Right kidney (tissue), 1 donor: ENCODE data around the gene EFNA3.
A peak's percentile ranks its signal among the peaks of the same experiment; 100 is the strongest.

Source experiments
- DNase-seq: peaks from one replicate; pipeline ENCODE4 v3.0.0-alpha.2; 2016

The EFNA3 gene

DNA sequence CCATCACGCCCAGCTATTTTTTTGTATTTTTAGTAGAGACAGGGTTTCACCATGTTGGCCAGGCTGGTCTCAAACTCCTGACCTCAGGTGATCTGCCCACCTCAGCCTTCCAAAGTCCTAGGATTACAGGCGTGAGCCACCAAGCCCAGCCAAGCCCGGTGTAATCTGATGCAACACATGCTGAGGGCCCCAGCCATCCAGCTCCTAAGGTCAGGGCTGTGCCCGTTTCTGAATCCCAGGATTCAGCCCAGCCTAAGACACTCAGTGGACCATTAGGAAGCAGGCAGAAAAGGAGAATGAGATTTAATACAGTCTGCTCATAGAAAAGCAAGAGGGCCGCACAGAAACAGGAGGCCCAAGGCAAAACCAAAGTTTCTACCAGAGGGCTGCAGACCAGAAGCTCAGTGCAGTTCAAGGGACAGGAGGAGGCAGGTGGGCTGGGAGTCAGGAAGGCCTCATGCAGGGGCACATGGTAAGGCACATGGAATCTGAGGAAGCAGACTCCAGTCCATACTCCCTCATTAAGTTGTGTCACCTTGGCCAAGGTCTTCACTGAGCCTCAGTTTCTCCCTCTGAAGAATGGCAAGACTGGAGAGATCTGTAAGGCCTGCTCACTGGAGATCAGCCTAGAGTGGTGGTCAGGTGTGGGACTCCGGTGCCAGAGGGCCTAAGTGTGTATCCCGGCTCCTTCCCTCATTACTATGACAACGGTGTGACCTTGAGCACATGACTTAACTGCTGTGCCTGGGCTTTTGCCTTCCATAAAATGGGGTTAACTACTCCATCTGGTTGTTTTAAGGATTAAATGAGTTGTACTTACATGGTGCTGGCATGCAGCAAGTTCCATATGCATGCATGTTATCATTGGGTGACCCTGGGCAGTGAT lies 29.9 kb upstream of the EFNA3 start:
- no peak for DNase-seq

DNA sequence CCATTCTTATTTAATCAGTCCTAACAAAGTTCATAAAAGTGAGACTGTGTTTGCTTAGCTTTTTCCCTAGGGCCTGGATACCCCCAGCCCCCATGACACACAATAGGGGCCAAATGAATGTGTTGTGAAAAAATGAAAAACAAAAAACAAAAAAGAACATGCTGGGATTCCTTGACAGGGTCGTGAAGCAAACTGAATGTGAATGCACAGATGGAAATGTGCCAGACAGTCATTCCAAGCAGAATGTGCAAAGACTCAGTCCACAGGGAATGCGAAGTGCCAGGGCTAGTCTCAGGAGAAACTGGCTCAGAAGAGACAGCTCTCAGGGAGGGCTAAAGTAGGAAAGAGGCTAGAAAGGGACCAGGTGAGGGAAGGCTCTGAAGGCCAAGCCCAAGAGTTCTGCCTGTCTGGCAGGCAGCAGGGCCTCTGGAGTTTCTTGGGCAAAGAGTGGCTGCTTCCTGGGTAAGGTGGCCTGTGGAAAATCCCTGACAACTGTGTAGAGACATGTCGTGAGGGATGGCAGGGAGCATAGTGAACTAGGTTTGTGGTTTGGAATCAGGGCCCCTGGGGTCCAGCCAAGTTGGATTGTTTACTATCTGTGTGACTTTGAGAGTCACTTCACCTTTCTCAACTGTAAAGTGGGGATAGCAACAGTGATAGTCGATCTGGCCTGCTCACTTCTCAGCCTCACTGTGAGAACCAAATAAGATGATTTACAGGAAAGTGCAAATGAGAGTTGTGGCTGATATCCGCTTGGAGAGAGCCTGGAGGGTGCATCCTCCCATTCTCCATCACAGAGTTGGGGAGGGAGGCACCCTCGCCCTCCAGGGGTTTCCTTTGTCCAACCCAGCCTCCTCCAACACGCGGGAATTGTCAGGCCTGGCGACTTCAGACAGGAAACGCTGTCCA lies 28.7 kb upstream of the EFNA3 start:
- no peak for DNase-seq

DNA sequence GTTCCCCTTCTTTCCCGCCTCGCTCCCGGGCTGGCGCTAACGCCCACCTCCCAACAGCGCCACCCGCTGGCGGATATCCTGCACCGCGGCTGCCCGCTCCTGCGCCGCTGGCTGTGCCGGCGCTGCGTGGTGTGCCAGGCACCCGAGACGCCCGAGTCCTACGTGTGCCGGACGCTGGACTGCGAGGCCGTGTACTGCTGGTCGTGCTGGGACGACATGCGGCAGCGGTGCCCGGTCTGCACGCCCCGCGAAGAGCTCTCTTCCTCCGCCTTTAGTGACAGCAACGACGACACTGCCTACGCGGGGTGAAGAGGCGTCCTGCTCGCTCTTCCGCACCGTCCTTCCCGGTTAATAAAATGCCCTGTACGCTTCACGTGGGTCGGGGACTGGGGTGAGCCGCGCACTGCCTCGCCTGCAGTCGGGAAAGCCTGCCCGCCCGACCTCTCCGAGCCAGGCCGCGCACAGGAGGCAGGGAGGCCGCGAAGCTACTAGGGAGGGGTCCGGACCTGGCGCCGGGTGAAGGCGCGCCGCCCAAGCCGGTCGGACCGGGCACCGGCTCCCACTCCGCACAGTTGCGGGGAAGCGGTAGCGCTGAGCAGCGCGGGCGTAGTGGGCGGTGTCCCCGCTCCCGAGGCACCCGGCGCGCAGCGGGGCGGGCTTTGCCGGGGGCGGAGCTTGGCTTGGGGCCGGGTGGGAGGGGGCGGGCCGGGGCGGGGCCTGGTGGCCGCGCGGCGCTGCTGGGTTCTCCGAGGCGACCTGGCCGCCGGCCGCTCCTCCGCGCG lies 27.9 kb upstream of the EFNA3 start, which contains the start of gene ADAM15:
ADAM15 (plus strand) TSS at position 757 of the 782 bp plus-strand sequence. CDS start 71 bp downstream, outside the sequence.
- DNase-seq = peak; percentile 93

DNA sequence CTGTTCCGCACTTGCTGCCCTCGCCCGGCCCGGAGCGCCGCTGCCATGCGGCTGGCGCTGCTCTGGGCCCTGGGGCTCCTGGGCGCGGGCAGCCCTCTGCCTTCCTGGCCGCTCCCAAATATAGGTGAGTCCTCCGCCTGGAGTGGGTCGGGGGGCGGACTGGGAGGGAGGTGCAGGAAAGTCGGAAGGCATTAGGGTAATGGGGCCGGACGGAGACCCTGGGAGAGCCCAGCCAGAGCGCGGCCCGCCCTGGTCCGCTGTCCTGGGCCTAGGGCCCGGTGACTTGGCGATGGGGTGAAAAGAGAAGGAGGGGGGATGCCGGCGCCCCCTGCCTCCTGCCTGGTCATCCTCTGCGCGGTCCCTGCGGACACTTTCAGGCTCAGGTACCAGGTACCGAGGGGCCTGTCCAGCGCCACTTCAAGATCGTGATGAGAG lies 27.3 kb upstream of the EFNA3 start:
- peak; percentile 82 for DNase-seq

DNA sequence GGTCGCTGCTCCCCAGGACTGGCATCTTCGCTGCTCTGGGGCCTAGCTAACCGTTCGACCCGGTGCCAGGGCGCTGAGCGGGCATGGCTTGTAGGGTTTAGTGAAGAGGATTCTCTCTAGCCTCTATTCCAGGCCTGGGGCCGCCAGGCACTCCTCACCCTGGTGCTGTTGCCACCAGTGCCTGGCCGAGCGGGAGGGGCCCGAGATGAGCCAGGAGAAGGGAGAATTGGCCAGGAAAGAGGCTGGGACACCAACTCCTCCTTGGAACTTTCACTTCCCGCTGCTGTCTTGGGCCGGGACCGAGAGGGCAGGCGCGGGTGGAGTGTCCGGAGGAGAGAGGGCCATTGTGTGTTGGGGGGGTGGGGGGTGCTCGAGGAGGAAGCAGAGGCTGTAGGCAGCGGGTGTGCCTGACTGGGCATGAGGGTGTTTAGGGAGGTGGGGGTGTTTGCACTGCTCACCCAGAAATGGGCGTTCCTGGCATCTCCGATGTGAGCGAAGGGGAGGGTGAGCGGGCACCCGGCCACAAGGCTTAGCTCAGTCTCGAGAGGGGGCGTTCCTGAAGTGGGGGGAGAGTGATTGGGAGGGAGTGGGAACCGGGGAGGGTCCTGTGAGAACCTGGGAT lies 26.7 kb upstream of the EFNA3 start:
- DNase-seq = no peak

DNA sequence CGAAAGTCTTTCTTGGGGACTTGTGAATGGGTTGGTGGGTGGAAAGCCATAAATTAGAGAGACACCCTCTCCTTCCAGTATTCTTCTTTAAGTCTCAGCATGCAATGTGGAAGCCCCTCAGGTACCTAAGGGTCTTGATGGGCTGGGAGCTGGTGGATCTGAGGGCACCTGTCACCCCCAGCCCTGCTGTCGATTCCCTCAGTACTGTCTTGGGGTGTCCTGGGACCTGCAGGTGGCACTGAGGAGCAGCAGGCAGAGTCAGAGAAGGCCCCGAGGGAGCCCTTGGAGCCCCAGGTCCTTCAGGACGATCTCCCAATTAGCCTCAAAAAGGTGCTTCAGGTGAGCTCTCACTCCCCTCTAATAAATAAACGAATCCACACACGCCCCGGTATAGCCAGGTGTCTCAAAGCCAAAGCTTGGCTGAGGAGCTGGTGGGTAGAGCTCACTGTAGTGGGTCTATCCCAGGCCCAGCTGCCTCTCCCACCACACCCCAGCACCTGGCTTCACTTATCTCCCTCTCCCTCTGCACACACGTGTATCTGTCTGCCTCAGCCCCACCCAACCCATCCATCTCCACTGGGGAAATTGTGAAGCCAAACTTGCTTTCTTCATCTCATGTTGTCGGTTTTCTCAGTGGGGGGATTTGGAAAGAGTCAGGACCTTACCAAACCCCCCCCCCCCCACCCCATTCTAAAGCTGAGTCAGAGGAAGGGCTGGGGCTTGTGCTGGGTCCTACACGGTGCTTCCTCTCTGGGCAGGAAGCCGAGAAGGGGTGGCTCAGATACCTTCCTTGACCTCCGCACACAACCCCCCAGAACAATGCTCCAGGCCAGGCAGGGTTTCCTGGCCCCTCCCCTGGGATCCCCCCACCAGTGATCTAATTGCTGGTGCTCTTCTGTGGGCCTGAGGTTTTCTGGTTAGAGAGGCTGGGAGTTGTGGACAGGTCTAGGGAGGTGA lies 25.9 kb upstream of the EFNA3 start:
- no peak for DNase-seq

DNA sequence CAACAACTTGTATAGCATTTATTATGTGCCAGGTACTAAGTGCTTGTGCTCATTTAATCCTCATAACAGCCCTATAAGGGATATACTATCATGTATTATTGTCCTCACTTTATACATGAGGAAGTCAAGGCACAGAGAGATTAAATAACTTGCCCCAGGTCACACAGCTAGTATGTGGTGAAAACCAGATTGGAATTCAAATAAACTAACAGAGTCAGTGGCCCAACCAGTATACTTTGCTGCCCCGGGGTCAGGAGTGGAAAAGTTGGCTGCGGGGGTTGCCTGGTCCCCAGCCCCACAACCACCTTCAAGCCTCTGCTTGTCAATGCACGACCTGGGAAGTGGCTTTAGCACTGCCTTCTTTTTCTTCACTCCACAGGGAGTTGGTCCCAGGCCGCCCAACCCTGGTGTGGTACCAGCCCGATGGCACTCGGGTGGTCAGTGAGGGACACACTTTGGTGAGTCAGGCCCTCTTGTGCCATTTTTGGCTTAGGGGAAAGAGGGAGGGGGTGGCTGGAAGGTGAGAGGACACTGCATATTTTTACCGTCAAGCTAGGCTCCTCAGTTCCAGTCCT lies 25.0 kb upstream of the EFNA3 start:
- DNase-seq = no peak

DNA sequence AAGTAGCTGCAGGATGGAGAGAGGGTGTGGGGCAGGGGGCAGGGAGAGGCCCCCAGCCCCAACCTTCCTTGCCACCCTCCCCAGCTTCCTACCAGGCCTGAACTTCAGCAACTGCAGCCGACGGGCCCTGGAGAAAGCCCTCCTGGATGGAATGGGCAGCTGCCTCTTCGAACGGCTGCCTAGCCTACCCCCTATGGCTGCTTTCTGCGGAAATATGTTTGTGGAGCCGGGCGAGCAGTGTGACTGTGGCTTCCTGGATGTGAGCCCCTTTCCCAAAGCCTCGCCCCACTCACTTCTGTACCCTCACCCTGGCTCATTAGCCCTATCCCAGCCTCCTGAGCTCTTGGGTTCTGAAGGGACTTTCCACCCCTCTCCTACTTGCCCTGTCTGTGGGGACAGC lies 21.5 kb upstream of the EFNA3 start:
- no peak for DNase-seq

DNA sequence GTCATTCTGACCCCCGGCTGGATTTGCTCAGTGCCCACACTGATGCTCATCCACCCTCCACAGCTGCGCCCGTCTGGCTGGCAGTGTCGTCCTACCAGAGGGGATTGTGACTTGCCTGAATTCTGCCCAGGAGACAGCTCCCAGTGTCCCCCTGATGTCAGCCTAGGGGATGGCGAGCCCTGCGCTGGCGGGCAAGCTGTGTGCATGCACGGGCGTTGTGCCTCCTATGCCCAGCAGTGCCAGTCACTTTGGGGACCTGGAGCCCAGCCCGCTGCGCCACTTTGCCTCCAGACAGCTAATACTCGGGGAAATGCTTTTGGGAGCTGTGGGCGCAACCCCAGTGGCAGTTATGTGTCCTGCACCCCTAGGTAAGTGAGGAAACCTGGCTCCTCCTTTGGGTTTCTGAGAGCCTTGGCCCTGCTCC lies 20.8 kb upstream of the EFNA3 start:
- DNase-seq = no peak

DNA sequence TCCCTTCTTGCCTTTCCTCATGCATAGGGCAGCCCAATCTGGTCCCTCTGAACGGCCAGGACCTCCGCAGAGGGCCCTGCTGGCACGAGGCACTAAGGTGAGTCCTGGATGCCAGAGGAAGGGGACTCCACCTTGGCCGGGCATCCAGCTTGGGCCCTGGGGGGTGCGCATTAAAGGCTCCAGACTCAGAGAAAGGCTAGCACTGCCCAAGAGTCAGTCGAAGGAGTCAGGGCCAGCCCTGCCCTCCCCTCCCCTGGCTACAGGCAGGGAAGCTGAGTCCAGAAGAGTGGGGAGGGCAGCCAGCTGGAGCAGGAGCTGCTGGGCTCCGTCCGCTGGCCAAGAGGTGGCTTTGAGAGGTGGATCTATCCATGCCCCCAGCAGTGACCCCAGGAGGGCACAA lies 17.9 kb upstream of the EFNA3 start:
- no peak for DNase-seq

DNA sequence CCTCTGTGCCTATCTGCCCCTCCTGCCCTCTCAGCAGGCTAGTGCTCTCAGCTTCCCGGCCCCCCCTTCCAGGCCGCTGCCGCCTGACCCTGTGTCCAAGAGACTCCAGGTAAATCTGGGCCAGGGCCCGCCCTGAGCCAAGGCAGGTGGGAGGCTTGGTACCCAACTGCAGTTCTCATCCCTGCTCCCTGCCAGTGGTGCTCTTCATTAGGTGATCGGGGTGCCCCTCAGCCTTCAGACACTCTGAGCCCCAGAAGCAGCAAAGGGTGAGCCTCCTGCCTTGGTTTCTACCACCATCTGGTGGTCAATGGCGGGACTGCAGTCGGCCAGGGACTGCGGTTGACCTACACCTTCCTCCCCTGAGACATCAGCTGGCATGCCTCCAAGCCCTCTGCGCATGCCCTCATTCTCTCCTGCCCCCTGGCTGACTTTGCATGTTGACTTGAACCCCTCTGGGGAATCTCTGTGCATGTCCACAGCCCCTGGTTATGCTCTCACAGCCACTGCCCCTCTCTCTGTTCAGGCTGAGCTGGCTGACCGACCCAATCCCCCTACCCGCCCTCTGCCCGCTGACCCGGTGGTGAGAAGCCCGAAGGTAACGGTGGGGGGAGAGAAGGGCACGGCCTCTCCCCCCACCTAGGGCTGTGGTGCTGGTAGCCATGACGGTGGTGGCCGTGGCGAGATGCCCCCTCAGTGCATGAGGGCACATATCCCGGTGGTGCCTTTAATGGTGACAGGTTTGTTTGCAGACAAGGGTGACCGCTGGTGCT lies 17.1 kb upstream of the EFNA3 start:
- peak; percentile 80 for DNase-seq

DNA sequence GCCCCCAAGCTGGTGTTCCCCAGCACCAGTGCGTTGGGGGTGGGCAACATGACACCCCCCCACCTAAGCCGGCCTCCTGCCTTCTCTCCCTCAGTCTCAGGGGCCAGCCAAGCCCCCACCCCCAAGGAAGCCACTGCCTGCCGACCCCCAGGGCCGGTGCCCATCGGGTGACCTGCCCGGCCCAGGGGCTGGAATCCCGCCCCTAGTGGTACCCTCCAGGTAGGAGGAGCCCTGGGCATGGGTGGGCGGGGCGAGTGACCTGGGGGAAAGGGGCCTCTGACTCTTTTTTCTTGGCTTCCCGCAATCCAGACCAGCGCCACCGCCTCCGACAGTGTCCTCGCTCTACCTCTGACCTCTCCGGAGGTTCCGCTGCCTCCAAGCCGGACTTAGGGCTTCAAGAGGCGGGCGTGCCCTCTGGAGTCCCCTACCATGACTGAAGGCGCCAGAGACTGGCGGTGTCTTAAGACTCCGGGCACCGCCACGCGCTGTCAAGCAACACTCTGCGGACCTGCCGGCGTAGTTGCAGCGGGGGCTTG lies 16.4 kb upstream of the EFNA3 start:
- peak; percentile 64 for DNase-seq

DNA sequence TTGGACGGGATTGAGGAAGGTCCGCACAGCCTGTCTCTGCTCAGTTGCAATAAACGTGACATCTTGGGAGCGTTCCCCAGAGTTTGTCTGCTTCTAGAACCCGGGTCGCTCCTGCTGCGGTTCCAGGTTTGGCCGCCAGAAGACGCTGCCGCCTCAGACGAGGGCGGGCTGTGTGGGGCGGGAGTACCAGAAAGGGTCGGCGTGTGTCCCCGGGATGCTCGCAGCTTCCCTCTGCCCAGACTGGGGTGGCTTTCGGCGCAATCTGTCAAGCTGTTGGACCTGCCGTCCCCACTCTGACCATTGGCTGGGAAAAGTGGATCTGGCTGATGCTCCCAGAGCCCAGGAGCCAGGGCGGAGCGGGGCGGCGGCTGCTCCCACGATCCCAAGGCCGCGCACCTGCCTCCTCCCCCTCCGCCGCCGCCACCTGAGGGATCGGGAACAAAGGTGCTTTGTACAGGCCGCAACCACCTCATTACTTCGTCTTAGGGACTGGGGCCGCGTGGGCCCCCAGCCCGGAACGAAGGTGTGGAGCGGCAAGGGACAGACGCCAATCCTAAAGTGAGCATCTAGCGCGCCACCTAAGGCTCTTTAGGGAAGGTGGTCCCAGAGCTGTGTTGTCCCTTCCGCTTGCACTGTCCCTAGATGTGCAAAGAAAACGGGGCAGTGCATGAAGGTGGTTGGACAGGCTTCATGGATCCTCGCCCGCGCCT lies 15.8 kb upstream of the EFNA3 start:
- peak; percentile 77 for DNase-seq

DNA sequence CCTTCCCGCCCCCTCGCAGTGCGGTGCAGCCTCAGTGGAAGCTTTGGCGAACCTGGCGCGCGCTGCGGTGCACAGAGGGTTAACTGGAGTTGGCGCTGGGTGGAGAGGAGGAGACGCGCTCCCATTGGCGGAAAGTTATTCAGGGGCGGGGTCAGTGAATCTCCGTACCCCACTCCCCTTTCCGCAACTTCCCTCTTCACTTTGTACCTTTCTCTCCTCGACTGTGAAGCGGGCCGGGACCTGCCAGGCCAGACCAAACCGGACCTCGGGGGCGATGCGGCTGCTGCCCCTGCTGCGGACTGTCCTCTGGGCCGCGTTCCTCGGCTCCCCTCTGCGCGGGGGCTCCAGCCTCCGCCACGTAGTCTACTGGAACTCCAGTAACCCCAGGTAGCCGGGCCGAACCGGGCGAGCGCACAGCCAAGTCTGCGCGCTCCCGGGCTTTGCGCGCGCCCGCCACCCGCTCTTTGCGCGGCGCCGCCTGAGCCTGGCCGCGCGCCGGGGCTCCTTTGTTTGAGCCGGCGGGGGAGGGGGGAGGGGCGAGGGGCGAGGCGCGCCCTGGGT lies 15.0 kb upstream of the EFNA3 start, which contains the start of gene EFNA4:
EFNA4 (plus strand) TSS at position 191 of the 561 bp plus-strand sequence; CDS start at position 275, 84 bp downstream.
- DNase-seq = peak; percentile 94

DNA sequence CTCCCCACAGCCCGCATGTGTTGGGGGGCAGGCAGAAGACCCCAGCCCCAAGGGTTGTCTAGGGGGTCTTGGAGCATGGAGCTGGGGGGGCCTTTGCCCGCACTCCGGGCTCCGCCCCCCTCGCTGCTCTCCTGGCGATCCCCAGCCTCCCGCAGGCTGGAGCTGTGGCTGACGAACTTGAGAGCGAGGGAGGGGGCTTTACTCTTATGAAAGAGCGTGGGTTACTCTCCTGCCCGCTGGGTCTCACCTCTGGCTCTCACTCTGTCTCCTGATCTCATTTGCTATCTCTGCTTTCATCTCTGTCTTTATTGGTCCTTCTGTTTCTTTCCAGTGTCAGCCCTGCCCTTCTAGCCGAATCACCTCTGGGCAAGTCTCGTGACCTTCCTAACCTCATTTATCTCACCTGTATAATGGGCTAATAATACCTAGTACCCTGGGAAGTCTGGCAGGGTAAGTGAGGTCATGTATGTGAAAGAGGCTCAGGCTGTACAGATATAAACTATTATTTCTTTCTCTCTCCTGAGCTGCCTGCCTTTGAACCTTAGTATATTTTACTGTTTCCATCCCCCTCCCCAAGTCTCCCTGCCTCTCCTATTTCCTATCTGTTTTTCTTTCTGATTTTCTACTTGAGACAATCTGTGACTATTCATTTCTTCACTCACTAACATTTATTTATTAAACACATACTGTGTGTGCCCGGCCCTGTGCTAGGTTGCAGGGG lies 14.4 kb upstream of the EFNA3 start:
- DNase-seq = no peak

DNA sequence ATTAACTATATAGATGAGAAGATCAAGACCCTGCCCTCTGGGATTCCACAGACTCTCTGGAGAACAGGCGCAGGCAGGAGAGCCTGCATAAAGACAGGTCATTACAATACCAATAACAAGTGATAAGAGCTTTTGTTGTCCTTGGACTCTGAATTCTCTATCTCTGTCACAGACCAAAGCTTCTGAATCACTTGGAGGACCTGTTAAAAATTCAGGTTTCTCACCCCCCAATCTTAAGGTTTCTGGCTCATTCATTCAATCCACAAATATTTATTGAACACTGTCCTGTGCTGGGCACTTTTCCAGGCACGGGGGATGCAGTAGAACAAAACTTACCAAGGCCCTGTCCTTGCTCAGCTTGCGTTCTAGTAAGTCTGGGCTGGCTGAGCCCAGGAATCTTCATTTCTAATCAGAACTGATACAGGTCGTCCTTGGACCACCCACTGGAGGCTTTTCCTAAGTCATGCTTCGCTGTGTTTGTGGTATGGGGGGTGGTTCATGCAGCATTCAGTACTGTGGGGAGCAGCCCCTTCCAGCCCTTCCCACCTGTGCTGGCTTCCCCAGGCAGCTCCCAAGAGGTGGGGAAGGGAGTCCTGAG lies 13.7 kb upstream of the EFNA3 start:
- no peak for DNase-seq

DNA sequence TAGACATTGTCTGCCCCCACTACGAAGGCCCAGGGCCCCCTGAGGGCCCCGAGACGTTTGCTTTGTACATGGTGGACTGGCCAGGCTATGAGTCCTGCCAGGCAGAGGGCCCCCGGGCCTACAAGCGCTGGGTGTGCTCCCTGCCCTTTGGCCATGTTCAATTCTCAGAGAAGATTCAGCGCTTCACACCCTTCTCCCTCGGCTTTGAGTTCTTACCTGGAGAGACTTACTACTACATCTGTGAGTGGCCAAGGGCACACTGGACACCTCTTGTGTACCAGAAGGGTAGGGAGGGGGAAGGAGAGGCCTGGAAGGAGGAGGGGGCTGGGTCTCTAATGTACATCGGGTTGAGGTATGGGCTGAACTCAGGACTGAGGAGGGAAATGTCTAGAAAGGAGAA lies 11.9 kb upstream of the EFNA3 start:
- no peak for DNase-seq
